Thyroid gland (tissue), 4 donors: ENCODE data around the gene RCAN1. TPM values are rescaled to one million over a fixed set of nuclear protein-coding genes. Genes with fewer than 3 reads are reported as not detected.

ENCODE experiments used
- DNase-seq, 2 donors: peaks; one replicate each; pipeline ENCODE4 v3.0.0-alpha.2; 2019
- H3K27ac ChIP-seq, 3 donors: fragments of 200-600 bp; sonication (generic); 1 replicate in 2 of 3; 2 replicates in 1 of 3; pipeline ENCODE4 v1.5.1; 2016 to 2019; ENCODE audit warnings: mild to moderate bottlenecking in 1 of 3, moderate library complexity in 1 of 3
- H3K27me3 ChIP-seq: fragments of 200-600 bp; sonication (generic); one replicate; pipeline ENCODE4 v1.5.1; 2019
- H3K36me3 ChIP-seq, 2 donors: fragments of 200-600 bp; sonication (generic); one replicate each; pipeline ENCODE4 v1.5.1; 2016 to 2019
- H3K4me1 ChIP-seq, 2 donors: fragments of 200-600 bp; sonication (generic); one replicate each; pipeline ENCODE4 v1.5.1; 2017 to 2019
- H3K4me3 ChIP-seq, 3 donors: fragments of 200-600 bp; sonication (generic); replicated peaks in 1 of 3; 1 replicate in 2 of 3; 2 replicates in 1 of 3; pipeline ENCODE4 v1.5.1; 2016; ENCODE audit warnings: mild to moderate bottlenecking in 1 of 3
- H3K9me3 ChIP-seq: fragments of 200-600 bp; sonication (generic); one replicate; pipeline ENCODE4 v1.5.1; 2017
- CTCF ChIP-seq, 6 experiments: fragments of 200-600 bp in 3 of 6; fragments of 450-650 bp in 3 of 6; sonication (generic) in 3 of 6; IDR thresholded peaks; one replicate each; pipeline ENCODE4 v1.5.1; 2016 to 2019; ENCODE audit warnings: antibody characterized with exemption in 6 of 6, mild to moderate bottlenecking in 2 of 6, inconsistent platforms in 1 of 6, moderate library complexity in 1 of 6
- POLR2A ChIP-seq, 2 donors: fragments of 450-650 bp; IDR thresholded peaks; one replicate each; pipeline ENCODE4 v1.6.1; 2017; ENCODE audit warnings: antibody characterized with exemption in 2 of 2, mild to moderate bottlenecking in 2 of 2, moderate library complexity in 1 of 2
- WGBS, 2 donors: methylation state at CpG; one replicate each; pipeline ENCODE4 v1.1.5; 2017; 5-methylcytosine and 5-hydroxymethylcytosine counted together
- intact Hi-C: fragments of 100-400 bp; cut with DNase I; formaldehyde crosslinking; loops from one replicate; pipeline ENCODE4 v1.15.1; 2023
- total RNA-seq, 4 donors: library from RNA; depleted of rRNA; stranded (reverse); fragments of >200 nt; gene quantifications; one replicate each; pipeline ENCODE4 v1.2.3, GENCODE V29; 2016

The RCAN1 gene
- total RNA-seq, 4 donors from 2014 or later: 24.5 to 32.7 (median 29.0) TPM

DNA sequence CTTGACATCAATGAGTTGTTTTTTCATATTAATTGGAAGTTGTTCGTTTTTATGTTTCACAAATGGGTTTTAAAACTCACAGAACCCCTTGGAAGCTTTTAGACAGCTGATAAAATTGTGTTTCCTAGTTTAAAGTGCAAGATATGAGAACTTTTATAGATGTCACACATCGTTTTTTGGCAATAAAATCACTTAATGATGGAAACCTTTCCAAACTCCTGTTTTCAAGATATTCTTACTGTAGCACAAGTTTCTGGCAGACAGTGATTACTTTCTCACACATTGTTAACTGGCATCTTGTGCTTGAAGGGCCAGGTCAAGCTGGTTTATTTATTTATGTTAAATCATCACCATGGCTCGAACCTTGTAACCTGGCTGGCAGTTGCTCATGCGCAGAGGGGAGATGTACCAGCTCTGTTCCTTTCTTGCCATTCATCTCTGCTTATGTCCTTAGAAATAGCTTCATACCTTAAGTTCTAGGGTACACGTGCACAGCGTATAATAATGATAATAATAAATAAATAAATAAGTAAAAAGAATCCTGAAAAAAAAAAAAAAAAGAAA lies 10.2 kb upstream of the RCAN1 start:
- Histone ChIP-seq H3K27ac (no peak overlapping the region), H3K4me1 (no peaks in the 10 kb centered on the region), H3K27me3 (no peaks in the 10 kb centered on the region), H3K36me3 (no peaks in the 10 kb centered on the region), H3K9me3 (no peaks in the 10 kb centered on the region), H3K4me3 (no peak overlapping the region)
- 67 to 75% methylated on average over 6 of the region's 6 CpGs for WGBS, 2 donors
- DNase-seq: no peak
- TF ChIP-seq POLR2A (IDR thresholded peaks at IDR 0.05): no peak
- TF ChIP-seq CTCF (IDR thresholded peaks at IDR 0.05): no peak
- intact Hi-C loops: no loop called here

DNA sequence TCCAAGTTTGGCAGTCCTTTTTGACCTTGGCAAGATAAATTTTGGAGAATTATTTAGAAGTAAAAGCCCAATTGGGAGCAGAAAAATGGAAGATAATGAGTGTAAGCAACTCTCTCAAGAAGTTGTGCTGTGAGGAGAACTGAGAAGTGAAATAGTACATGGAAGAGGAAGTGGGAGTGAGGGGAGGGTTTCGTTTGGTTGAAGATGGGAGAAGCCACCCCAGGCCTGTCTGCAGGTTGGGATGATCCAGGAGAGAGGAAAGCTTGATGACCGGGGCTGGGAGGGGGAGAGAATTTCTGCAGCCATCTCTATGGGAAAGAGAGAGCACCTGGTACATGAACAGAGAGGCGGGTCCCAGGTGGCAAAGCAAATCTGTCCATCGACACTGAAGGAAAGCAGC lies 8.6 kb upstream of the RCAN1 start:
- Histone ChIP-seq H3K4me3 (no peak overlapping the region), H3K9me3 (no peaks in the 10 kb centered on the region), H3K4me1 (no peaks in the 10 kb centered on the region), H3K27me3 (no peaks in the 10 kb centered on the region), H3K36me3 (no peaks in the 10 kb centered on the region), H3K27ac (no peak overlapping the region)
- DNase-seq: no peak
- 76 to 79% methylated on average over 4 of the region's 4 CpGs for WGBS, 2 donors
- TF ChIP-seq CTCF (IDR thresholded peaks at IDR 0.05) (no peak), POLR2A (IDR thresholded peaks at IDR 0.05) (no peak)
- intact Hi-C loops: no loop called here

GRCh38 chr21:34621434-34622350 lies 6.8 kb upstream of the RCAN1 start:
- 84 to 90% methylated on average over 4 of the region's 4 CpGs for WGBS, 2 donors
- no peak for TF ChIP-seq CTCF (IDR thresholded peaks at IDR 0.05)

DNA sequence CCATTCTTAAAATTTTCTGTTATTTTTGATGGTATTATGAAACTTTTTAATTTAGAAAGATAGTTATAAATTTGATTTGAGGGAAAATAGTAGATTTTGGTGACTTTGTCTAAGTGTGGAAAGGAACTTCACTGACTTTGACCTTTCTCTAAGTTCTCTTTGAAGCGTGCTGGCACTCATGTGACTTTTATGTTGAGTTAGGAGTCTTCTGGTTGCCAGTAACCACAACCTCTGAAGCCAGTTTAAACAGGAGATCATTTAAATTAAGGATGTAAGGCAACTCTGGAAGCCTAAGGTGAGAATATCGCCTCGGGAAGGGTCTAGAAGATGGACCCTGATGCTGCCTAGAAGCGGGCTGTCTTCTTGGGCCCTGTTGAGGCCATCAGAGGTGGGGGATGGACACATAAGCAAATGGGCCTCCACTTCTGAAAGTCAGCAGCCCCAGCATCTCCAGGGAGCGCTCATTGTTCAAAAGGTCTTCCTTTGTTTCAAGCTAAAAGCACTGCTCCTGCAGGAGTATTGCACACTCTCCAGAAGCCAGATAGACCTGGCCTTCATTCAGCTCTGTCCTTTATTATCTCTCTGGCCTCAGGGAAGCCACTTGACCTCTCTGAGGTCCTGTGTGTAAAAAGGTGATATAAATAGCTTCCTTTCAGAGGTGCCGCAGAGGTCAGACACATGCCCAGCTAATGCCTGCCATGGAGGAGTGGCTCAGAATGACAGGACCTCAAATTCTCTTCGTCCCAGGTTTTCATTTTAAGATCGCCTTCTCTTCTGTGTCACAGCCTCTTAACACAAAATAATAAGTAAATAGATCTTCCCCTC lies 5.1 kb upstream of the RCAN1 start:
- intact Hi-C loops: no loop called here
- no peak for DNase-seq
- Histone ChIP-seq H3K27me3 (no peaks in the 10 kb centered on the region), H3K4me1 (peaks cover 0 to 4% of the 10 kb centered on the region in 2 donors), H3K4me3 (no peak overlapping the region), H3K36me3 (no peaks in the 10 kb centered on the region), H3K27ac (no peak overlapping the region), H3K9me3 (no peaks in the 10 kb centered on the region)
- 80 to 83% methylated on average over 8 of the region's 8 CpGs for WGBS, 2 donors
- TF ChIP-seq POLR2A (IDR thresholded peaks at IDR 0.05) (no peak), CTCF (IDR thresholded peaks at IDR 0.05) (no peak)

More at GRCh38 chr21:34621434-34622350, 6.8 kb upstream of the RCAN1 start:
- Histone ChIP-seq H3K4me3 (no peak overlapping the region), H3K4me1 (no peaks in the 10 kb centered on the region), H3K9me3 (no peaks in the 10 kb centered on the region), H3K27ac (no peak overlapping the region), H3K27me3 (no peaks in the 10 kb centered on the region), H3K36me3 (no peaks in the 10 kb centered on the region)
- DNase-seq: no peak
- intact Hi-C loops: no loop called here
